ENCODE measurements around the gene AKNA. TPM values are rescaled to one million over a fixed set of nuclear protein-coding genes. Genes with fewer than 3 reads are reported as not detected.

The AKNA gene
- total and polyA plus RNA-seq, 2 of the 8 experiments (the other 6 are each of a cell fraction or from before 2014, with no cell fraction given) = 21.0 to 27.4 TPM

DNA sequence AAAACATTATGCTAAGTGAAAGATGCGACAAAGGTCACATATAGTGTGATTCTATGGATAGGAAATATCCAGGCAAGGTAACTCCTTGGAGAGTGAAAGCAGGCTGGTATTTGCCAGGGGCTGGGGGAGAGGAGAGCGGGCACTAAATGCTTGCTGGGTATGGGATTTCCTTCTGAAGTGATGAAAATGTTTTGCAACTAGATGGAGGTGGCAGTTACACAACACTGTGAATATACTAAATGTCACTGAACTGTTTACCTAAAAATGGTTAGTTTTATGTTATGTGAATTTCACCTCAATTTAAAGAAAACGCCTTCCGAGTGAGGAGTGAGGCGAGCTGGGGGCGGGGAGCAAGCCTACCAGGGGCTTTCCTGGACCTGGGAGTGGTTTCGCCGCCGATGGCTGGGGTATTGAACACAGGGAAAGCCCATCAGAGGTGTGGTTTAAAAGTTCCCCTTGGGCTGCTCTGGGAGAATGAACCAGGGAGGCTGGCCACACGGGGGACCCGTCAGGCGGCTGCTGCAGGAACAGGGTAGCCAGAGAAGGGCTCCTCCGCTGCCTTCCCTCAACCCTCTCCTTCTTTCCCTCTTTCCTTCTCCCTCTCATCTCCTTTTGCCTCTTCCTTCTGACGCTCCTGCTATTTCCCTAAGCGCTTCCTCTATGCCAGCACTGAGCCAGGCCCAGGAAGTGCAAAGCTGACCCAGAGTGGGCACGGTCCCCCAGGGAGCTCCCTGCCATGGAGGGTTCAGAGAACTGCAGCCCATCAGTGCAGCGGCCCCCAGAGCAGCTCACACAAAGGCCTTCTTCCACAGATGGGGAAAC lies 4.9 kb downstream of the AKNA start (continued):
- TF ChIP-seq TCF12 (IDR thresholded peaks at IDR 0.05; ENCODE audit: low read depth, low read length) (no peak), KDM5A (IDR thresholded peaks at IDR 0.05; ENCODE audit: low read length) (no peak), BCL11A (IDR thresholded peaks at IDR 0.05; ENCODE audit: low read depth in 2 of 2, low read length in 2 of 2) (no peak), ASH2L (IDR thresholded peaks at IDR 0.05; ENCODE audit: low read length) (peak; percentile 19), SP2 (IDR thresholded peaks at IDR 0.05; ENCODE audit: low read length) (no peak), CREB1 (IDR thresholded peaks at IDR 0.05) (no peak), FOSL1 (IDR thresholded peaks at IDR 0.05; ENCODE audit: insufficient read depth, low read depth, low read length) (no peak), RNF2 (IDR thresholded peaks at IDR 0.05; ENCODE audit: borderline replicate concordance, low read depth, low read length, missing control alignments, poor library complexity, severe bottlenecking) (no peak), HDAC2 (IDR thresholded peaks at IDR 0.05; ENCODE audit: borderline replicate concordance in 1 of 2, low read depth in 2 of 2, low read length in 2 of 2) (no peak), CHD2 (IDR thresholded peaks at IDR 0.05; ENCODE audit: low read length) (no peak), POLR2A (IDR thresholded peaks at IDR 0.05; ENCODE audit: control extremely low read depth in 1 of 2, low read depth in 2 of 2, low read length in 2 of 2) (peak in 1 of 2 experiments; percentile 39; a peak in 1 of 3 replicates), SIRT6 (IDR thresholded peaks at IDR 0.05; ENCODE audit: low read length) (no peak), EZH2 (IDR thresholded peaks at IDR 0.05; ENCODE audit: low read depth, low read length, severe bottlenecking) (no peak), GABPA (IDR thresholded peaks at IDR 0.05; ENCODE audit: borderline replicate concordance, insufficient read depth, low read length) (peak; percentile 55; the same call in 1 of the 2 replicates), CBX5 (IDR thresholded peaks at IDR 0.05; ENCODE audit: low read depth, low read length) (no peak), RXRA (IDR thresholded peaks at IDR 0.05; ENCODE audit: insufficient read depth, low read depth, low read length) (no peak), RBBP5 (IDR thresholded peaks at IDR 0.05; ENCODE audit: borderline replicate concordance, low read depth, low read length) (no peak), KDM1A (IDR thresholded peaks at IDR 0.05; ENCODE audit: borderline replicate concordance, low read length) (no peak), KDM4A (IDR thresholded peaks at IDR 0.05; ENCODE audit: low read depth, low read length, severe bottlenecking) (no peak), CHD1 (IDR thresholded peaks at IDR 0.05; ENCODE audit: low read depth, low read length) (no peak), TBP (IDR thresholded peaks at IDR 0.05; ENCODE audit: low read depth, low read length) (0 out of 2 replicates have a peak, but pooled peaks have one; percentile 19)
- TF ChIP-seq, protein P1, sequence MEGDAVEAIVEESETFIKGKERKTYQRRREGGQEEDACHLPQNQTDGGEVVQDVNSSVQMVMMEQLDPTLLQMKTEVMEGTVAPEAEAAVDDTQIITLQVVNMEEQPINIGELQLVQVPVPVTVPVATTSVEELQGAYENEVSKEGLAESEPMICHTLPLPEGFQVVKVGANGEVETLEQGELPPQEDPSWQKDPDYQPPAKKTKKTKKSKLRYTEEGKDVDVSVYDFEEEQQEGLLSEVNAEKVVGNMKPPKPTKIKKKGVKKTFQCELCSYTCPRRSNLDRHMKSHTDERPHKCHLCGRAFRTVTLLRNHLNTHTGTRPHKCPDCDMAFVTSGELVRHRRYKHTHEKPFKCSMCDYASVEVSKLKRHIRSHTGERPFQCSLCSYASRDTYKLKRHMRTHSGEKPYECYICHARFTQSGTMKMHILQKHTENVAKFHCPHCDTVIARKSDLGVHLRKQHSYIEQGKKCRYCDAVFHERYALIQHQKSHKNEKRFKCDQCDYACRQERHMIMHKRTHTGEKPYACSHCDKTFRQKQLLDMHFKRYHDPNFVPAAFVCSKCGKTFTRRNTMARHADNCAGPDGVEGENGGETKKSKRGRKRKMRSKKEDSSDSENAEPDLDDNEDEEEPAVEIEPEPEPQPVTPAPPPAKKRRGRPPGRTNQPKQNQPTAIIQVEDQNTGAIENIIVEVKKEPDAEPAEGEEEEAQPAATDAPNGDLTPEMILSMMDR (IDR thresholded peaks at IDR 0.05; ENCODE audit: control extremely low read depth in 1 of 3, insufficient read depth in 1 of 3, low read depth in 1 of 3, low read length in 3 of 3) = peak in 2 of 3 experiments; percentile 8 to 45; a peak in 1 of 4 replicates
